Measurements from ENCODE around the gene RHNO1. TPM values are rescaled to one million over a fixed set of nuclear protein-coding genes. Genes with fewer than 3 reads are reported as not detected.

The RHNO1 gene
- total RNA-seq, 3 donors from 2014 or later: 8.7 to 20.1 (median 15.5) TPM

DNA sequence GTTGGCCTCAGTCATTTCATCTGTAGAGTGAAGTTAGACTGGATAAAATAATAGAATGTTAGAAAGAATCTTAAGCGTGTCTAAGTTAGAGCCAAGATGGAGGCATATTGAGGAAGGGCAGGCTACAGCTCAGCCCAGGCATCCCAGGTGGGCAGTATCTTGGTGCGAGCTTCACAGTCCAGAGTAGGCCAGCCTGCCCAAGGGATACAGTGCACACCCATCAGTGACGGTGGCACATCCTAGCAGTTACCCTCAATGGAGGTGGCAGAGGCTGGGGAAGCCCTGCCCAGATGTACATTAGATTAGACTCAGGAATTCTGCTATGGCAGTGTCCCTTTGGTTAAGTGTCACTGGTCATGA lies 35.2 kb downstream of the RHNO1 start:
- intact Hi-C loops (cut with DNase I, micrococcal nuclease): no loop called here
- Histone ChIP-seq H3K36me3 (ENCODE audit: low read depth) (no peaks in the 10 kb centered on the region), H3K4me3 (no peak overlapping the region), H3K9me3 (no peaks in the 10 kb centered on the region), H3K4me1 (ENCODE audit: low read depth) (no peaks in the 10 kb centered on the region)
- DNase-seq: no peak
- no peak for ATAC-seq
- TF ChIP-seq, protein P1, sequence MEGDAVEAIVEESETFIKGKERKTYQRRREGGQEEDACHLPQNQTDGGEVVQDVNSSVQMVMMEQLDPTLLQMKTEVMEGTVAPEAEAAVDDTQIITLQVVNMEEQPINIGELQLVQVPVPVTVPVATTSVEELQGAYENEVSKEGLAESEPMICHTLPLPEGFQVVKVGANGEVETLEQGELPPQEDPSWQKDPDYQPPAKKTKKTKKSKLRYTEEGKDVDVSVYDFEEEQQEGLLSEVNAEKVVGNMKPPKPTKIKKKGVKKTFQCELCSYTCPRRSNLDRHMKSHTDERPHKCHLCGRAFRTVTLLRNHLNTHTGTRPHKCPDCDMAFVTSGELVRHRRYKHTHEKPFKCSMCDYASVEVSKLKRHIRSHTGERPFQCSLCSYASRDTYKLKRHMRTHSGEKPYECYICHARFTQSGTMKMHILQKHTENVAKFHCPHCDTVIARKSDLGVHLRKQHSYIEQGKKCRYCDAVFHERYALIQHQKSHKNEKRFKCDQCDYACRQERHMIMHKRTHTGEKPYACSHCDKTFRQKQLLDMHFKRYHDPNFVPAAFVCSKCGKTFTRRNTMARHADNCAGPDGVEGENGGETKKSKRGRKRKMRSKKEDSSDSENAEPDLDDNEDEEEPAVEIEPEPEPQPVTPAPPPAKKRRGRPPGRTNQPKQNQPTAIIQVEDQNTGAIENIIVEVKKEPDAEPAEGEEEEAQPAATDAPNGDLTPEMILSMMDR (IDR thresholded peaks at IDR 0.05): no peak

DNA sequence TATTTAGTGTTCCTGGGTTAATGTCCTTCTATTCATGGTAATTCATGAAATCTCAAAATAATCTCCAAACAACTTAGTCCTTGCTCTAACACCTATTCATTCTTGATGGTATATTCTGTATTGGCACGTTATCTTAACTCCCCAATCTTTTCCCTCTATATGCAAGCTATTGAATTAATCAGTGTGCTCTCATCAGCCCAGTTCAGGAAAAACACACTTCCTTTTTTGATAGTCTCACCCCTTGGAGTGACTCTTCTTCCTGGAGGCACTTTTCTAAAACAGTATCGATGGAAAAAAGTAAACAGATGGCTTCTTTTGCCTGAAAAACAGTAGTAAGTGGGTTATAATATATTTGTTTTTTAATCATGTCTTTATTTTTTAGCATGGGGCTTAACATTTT lies 42.2 kb downstream of the RHNO1 start:
- DNase-seq: no peak
- no peaks in the 10 kb centered on the region for H3K9me3 ChIP-seq
- H3K36me3 ChIP-seq (ENCODE audit: low read depth): no peaks in the 10 kb centered on the region
- intact Hi-C loops (cut with DNase I, micrococcal nuclease): no loop called here
- no peaks in the 10 kb centered on the region for H3K4me1 ChIP-seq (ENCODE audit: low read depth)
- TF ChIP-seq, protein P1 (IDR thresholded peaks at IDR 0.05): no peak
- no peak for ATAC-seq
- H3K4me3 ChIP-seq: no peak overlapping the region

DNA sequence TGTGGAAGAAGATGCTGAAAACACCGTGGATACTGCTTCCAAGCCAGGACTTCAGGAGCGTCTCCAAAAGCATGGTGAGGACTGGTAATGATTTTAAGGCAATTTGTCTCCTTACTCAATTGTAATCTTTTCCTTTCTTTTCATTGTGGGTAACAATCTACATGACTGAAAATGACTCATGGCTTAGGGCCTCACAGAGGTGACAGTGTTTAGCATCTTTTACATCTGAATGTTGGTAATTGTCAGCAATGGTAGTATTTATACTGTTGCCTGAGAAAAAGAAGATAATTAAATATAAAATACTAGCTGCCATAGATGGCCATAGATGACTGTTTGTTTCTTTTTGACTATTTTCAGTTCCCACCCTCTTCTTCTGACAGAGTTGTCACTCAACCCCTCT lies 45.3 kb downstream of the RHNO1 start:
- H3K4me1 ChIP-seq (ENCODE audit: low read depth): no peaks in the 10 kb centered on the region
- ATAC-seq (no peak), DNase-seq (no peak)
- TF ChIP-seq, protein P1 (IDR thresholded peaks at IDR 0.05): no peak
- H3K4me3 ChIP-seq: no peak overlapping the region
- H3K36me3 ChIP-seq (ENCODE audit: low read depth): no peaks in the 10 kb centered on the region
- intact Hi-C loops (cut with DNase I, micrococcal nuclease): no loop called here
- H3K9me3 ChIP-seq: no peaks in the 10 kb centered on the region

DNA sequence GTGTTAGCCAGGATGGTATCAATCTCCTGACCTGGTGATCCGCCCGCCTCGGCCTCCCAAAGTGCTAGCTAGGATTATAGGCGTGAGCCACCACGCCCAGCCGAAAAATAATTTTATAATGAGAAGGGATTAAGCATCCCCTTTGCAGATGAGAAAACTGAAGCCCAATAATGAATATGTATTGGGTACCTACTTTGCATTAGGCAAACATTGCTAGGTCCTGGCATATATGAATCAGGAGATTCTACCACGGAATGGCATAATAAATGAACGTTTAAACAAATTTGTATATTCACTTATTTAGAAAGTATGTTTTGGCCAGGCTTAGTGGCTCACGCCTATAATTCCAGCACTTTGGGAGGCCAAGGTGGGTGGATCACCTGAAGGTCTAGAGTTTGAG lies 46.0 kb downstream of the RHNO1 start:
- Histone ChIP-seq H3K9me3 (no peaks in the 10 kb centered on the region), H3K36me3 (ENCODE audit: low read depth) (no peaks in the 10 kb centered on the region), H3K4me3 (no peak overlapping the region), H3K4me1 (ENCODE audit: low read depth) (no peaks in the 10 kb centered on the region)
- no peak for ATAC-seq
- intact Hi-C loops (cut with DNase I, micrococcal nuclease): no loop called here
- DNase-seq: no peak
- TF ChIP-seq, protein P1 (IDR thresholded peaks at IDR 0.05): no peak

DNA sequence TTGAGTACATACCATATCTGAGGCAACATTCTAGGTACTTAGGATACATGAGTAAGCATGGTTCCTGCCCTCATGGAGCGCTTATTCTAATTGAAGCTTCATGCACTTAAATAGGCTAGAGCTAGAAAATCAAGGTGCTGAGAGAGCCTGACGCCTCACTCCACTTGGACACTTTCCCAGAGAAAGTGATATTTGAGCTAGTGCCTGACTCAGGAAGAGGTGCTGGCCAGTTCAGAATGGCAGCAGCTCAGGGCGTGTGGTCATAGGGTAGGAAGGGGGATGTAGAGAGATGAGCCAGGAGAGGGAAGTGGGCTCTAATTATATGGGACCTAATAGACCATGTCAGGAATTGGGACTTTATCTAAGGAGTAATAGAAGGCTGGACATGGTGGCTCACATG lies 47.0 kb downstream of the RHNO1 start:
- intact Hi-C loops (cut with DNase I, micrococcal nuclease): no loop called here
- DNase-seq (no peak), ATAC-seq (no peak)
- no peaks in the 10 kb centered on the region for H3K36me3 ChIP-seq (ENCODE audit: low read depth)
- TF ChIP-seq, protein P1 (IDR thresholded peaks at IDR 0.05): no peak
- H3K9me3 ChIP-seq: no peaks in the 10 kb centered on the region
- H3K4me1 ChIP-seq (ENCODE audit: low read depth): no peaks in the 10 kb centered on the region
- no peak overlapping the region for H3K4me3 ChIP-seq

DNA sequence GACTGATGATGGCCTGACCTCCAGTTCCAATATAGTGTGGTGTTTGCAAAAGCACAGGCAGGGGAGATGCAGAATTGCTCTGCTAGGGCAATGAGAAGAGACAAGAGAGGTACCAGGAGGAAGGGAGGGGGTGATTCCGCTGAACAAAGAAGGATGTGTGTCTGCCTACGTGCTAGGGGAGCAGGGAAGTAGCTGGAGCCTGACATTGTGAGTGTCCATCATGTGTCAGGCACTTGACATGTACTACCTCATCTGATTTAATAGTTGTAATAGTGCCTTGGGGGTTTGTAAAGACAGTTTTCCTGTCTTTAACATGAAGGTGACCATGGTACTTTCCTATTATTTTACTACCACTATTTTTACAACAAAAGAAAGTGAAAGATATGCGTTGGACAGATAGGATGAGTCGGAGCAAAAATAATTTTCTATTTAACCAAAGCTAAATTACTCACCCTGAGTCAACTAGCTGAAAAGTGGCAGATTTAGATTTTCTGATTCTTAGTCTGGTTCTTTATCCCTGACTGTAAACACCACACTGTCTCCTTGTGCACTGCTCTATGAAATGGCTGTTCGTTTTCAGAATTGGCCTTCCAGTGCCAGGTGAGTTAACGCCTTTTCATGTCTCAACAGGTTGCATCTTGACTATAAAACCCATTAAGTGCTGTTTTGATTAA lies 48.4 kb downstream of the RHNO1 start:
- H3K36me3 ChIP-seq (ENCODE audit: low read depth): no peaks in the 10 kb centered on the region
- intact Hi-C loops (cut with DNase I, micrococcal nuclease): no loop called here

More for the DNA sequence above, 48.4 kb downstream of the RHNO1 start:
- no peak for DNase-seq
- H3K4me3 ChIP-seq: no peak overlapping the region
- H3K9me3 ChIP-seq: no peaks in the 10 kb centered on the region
- no peak for ATAC-seq
- H3K4me1 ChIP-seq (ENCODE audit: low read depth): no peaks in the 10 kb centered on the region
- TF ChIP-seq, protein P1 (IDR thresholded peaks at IDR 0.05): no peak

Data from mucosa of descending colon (tissue), 3 donors.